ENCODE results near the gene MGP. TPM values are rescaled to one million over a fixed set of nuclear protein-coding genes. Genes with fewer than 3 reads are reported as not detected.

The MGP gene
- total and polyA plus RNA-seq, 2 experiments from 2014 or later, result 0.60 TPM; not detected in 1

DNA sequence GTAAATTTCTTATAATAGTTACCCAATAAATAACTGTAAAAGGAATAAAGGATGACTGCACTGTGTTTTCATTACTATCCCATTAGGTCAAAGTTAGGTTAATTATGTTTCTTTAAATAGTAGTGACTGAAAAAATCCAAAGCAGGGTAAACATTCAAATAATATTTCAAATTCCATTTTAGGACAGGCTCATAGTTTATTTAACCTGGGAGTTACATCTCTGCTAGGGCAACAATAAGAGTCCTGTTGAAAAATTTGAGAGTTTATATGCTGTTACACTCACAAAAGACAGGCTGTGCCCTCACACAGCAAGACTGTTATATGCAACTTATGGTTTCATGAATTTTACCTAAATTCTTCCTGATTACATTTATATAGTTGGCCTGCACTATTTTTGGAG lies 44.6 kb upstream of the MGP start:
- H3K79me2 ChIP-seq (replicated peaks; ENCODE audit: insufficient read depth), result no peaks in the 10 kb centered on the region
- no peak overlapping the region for H3K27ac ChIP-seq (ENCODE audit: low read depth)
- H3K4me2 ChIP-seq, result no peak overlapping the region
- ATAC-seq, result no peak
- Mint-ChIP-seq H3K9me3 (no peaks in the 10 kb centered on the region), H3K27ac (no peak overlapping the region), H3K27me3 (ENCODE audit: insufficient read depth, low read depth, poor library complexity) (peaks cover 3% of the 10 kb centered on the region), H3K36me3 (ENCODE audit: low read depth) (no peaks in the 10 kb centered on the region), H3K4me3 (no peak overlapping the region), H3K4me1 (peaks cover 18% of the 10 kb centered on the region; the same call in 2 of the 3 replicates)
- H4K20me1 ChIP-seq (replicated peaks; ENCODE audit: insufficient read depth), result no peaks in the 10 kb centered on the region
- TF ChIP-seq, protein P1, sequence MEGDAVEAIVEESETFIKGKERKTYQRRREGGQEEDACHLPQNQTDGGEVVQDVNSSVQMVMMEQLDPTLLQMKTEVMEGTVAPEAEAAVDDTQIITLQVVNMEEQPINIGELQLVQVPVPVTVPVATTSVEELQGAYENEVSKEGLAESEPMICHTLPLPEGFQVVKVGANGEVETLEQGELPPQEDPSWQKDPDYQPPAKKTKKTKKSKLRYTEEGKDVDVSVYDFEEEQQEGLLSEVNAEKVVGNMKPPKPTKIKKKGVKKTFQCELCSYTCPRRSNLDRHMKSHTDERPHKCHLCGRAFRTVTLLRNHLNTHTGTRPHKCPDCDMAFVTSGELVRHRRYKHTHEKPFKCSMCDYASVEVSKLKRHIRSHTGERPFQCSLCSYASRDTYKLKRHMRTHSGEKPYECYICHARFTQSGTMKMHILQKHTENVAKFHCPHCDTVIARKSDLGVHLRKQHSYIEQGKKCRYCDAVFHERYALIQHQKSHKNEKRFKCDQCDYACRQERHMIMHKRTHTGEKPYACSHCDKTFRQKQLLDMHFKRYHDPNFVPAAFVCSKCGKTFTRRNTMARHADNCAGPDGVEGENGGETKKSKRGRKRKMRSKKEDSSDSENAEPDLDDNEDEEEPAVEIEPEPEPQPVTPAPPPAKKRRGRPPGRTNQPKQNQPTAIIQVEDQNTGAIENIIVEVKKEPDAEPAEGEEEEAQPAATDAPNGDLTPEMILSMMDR (conservative IDR thresholded peaks at IDR 0.05; ENCODE audit: low read depth in 2 of 2), result no peak
- TF ChIP-seq POLR2AphosphoS5 (IDR thresholded peaks at IDR 0.05; ENCODE audit: low read depth), result no peak
- TF ChIP-seq, protein P2, sequence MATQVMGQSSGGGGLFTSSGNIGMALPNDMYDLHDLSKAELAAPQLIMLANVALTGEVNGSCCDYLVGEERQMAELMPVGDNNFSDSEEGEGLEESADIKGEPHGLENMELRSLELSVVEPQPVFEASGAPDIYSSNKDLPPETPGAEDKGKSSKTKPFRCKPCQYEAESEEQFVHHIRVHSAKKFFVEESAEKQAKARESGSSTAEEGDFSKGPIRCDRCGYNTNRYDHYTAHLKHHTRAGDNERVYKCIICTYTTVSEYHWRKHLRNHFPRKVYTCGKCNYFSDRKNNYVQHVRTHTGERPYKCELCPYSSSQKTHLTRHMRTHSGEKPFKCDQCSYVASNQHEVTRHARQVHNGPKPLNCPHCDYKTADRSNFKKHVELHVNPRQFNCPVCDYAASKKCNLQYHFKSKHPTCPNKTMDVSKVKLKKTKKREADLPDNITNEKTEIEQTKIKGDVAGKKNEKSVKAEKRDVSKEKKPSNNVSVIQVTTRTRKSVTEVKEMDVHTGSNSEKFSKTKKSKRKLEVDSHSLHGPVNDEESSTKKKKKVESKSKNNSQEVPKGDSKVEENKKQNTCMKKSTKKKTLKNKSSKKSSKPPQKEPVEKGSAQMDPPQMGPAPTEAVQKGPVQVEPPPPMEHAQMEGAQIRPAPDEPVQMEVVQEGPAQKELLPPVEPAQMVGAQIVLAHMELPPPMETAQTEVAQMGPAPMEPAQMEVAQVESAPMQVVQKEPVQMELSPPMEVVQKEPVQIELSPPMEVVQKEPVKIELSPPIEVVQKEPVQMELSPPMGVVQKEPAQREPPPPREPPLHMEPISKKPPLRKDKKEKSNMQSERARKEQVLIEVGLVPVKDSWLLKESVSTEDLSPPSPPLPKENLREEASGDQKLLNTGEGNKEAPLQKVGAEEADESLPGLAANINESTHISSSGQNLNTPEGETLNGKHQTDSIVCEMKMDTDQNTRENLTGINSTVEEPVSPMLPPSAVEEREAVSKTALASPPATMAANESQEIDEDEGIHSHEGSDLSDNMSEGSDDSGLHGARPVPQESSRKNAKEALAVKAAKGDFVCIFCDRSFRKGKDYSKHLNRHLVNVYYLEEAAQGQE (IDR thresholded peaks at IDR 0.05; ENCODE audit: unreplicated experiment), result no peak
- TF ChIP-seq ZNF114 (CRISPR knock-in tag; IDR thresholded peaks at IDR 0.05), result no peak
- no peak for TF ChIP-seq JUNB (IDR thresholded peaks at IDR 0.05; ENCODE audit: unreplicated experiment)
- no peak for TF ChIP-seq CREB1 (CRISPR knock-in tag; IDR thresholded peaks at IDR 0.05; ENCODE audit: low read depth)
- TF ChIP-seq EZH2 (IDR thresholded peaks at IDR 0.05; ENCODE audit: low read depth, unreplicated experiment), result no peak
- TF ChIP-seq EZH2phosphoT487 (IDR thresholded peaks at IDR 0.05; ENCODE audit: unreplicated experiment), result no peak
- TF ChIP-seq, protein P3, sequence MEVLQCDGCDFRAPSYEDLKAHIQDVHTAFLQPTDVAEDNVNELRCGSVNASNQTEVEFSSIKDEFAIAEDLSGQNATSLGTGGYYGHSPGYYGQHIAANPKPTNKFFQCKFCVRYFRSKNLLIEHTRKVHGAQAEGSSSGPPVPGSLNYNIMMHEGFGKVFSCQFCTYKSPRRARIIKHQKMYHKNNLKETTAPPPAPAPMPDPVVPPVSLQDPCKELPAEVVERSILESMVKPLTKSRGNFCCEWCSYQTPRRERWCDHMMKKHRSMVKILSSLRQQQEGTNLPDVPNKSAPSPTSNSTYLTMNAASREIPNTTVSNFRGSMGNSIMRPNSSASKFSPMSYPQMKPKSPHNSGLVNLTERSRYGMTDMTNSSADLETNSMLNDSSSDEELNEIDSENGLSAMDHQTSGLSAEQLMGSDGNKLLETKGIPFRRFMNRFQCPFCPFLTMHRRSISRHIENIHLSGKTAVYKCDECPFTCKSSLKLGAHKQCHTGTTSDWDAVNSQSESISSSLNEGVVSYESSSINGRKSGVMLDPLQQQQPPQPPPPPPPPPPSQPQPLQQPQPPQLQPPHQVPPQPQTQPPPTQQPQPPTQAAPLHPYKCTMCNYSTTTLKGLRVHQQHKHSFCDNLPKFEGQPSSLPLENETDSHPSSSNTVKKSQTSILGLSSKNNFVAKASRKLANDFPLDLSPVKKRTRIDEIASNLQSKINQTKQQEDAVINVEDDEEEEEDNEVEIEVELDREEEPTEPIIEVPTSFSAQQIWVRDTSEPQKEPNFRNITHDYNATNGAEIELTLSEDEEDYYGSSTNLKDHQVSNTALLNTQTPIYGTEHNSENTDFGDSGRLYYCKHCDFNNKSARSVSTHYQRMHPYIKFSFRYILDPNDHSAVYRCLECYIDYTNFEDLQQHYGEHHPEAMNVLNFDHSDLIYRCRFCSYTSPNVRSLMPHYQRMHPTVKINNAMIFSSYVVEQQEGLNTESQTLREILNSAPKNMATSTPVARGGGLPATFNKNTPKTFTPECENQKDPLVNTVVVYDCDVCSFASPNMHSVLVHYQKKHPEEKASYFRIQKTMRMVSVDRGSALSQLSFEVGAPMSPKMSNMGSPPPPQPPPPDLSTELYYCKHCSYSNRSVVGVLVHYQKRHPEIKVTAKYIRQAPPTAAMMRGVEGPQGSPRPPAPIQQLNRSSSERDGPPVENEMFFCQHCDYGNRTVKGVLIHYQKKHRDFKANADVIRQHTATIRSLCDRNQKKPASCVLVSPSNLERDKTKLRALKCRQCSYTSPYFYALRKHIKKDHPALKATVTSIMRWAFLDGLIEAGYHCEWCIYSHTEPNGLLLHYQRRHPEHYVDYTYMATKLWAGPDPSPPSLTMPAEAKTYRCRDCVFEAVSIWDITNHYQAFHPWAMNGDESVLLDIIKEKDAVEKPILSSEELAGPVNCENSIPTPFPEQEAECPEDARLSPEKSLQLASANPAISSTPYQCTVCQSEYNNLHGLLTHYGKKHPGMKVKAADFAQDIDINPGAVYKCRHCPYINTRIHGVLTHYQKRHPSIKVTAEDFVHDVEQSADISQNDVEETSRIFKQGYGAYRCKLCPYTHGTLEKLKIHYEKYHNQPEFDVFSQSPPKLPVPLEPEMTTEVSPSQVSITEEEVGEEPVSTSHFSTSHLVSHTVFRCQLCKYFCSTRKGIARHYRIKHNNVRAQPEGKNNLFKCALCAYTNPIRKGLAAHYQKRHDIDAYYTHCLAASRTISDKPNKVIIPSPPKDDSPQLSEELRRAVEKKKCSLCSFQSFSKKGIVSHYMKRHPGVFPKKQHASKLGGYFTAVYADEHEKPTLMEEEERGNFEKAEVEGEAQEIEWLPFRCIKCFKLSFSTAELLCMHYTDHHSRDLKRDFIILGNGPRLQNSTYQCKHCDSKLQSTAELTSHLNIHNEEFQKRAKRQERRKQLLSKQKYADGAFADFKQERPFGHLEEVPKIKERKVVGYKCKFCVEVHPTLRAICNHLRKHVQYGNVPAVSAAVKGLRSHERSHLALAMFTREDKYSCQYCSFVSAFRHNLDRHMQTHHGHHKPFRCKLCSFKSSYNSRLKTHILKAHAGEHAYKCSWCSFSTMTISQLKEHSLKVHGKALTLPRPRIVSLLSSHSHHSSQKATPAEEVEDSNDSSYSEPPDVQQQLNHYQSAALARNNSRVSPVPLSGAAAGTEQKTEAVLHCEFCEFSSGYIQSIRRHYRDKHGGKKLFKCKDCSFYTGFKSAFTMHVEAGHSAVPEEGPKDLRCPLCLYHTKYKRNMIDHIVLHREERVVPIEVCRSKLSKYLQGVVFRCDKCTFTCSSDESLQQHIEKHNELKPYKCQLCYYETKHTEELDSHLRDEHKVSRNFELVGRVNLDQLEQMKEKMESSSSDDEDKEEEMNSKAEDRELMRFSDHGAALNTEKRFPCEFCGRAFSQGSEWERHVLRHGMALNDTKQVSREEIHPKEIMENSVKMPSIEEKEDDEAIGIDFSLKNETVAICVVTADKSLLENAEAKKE (CRISPR knock-in tag; IDR thresholded peaks at IDR 0.05), result no peak
- TF ChIP-seq, protein P4, sequence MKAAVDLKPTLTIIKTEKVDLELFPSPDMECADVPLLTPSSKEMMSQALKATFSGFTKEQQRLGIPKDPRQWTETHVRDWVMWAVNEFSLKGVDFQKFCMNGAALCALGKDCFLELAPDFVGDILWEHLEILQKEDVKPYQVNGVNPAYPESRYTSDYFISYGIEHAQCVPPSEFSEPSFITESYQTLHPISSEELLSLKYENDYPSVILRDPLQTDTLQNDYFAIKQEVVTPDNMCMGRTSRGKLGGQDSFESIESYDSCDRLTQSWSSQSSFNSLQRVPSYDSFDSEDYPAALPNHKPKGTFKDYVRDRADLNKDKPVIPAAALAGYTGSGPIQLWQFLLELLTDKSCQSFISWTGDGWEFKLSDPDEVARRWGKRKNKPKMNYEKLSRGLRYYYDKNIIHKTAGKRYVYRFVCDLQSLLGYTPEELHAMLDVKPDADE (IDR thresholded peaks at IDR 0.05), result no peak
- TF ChIP-seq ZNF331 (CRISPR knock-in tag; IDR thresholded peaks at IDR 0.05; ENCODE audit: low read depth), result no peak
- TF ChIP-seq STAT1 (IDR thresholded peaks at IDR 0.05; ENCODE audit: unreplicated experiment), result no peak
- TF ChIP-seq NANOG (IDR thresholded peaks at IDR 0.05; ENCODE audit: borderline replicate concordance), result no peak
- no peaks in the 10 kb centered on the region for H3F3A ChIP-seq (replicated peaks; ENCODE audit: low read depth)
- no peak overlapping the region for H2AFZ ChIP-seq
- peaks cover 9% of the 10 kb centered on the region; the same call in 1 of the 2 replicates for H3K4me1 ChIP-seq (ENCODE audit: insufficient read depth)
- H3K4me3 ChIP-seq, result no peak overlapping the region
- no peaks in the 10 kb centered on the region for H3K36me3 ChIP-seq (ENCODE audit: insufficient read depth)
- H3K27me3 ChIP-seq (ENCODE audit: insufficient read depth), result no peaks in the 10 kb centered on the region
- H3K9me2 ChIP-seq (ENCODE audit: insufficient read depth), result no peaks in the 10 kb centered on the region
- no peak for DNase-seq (ENCODE audit: low spot score)

Data from GM23338 (cell line).